Motor neuron (in vitro differentiated cells): Measurements from ENCODE around the gene SPDYC. TPM values are rescaled to one million over a fixed set of nuclear protein-coding genes. Genes with fewer than 3 reads are reported as not detected.
A peak's percentile ranks its signal among the peaks of the same experiment; 100 is the strongest.
"Not testable (repeated sequence)": the region's sequence is repeated elsewhere in the genome, so short reads cannot be mapped to it uniquely, and the experiment has no call there.

Source experiments
- ATAC-seq, 8 experiments: fragments of 200-7000 bp; cut with Tn5 transposase; replicated peaks in 6 of 8; 2 replicates each; pipeline ENCODE4 v1.8.0; 2021; ENCODE audit warnings: mild to moderate bottlenecking in 8 of 8, moderate library complexity in 8 of 8
- H3K27ac ChIP-seq, 2 donors: fragments of 250-450 bp; sonication (Bioruptor Pico); 2 replicates each; pipeline ENCODE4 v1.9.0; 2021; ENCODE audit warnings: antibody characterized with exemption in 2 of 2, mild to moderate bottlenecking in 2 of 2, moderate library complexity in 1 of 2
- H3K4me1 ChIP-seq, 2 donors: fragments of 250-450 bp; sonication (Bioruptor Pico); replicated peaks in 1 of 2; 2 replicates each; pipeline ENCODE4 v1.6.1; 2021; ENCODE audit warnings: antibody characterized with exemption in 2 of 2, mild to moderate bottlenecking in 2 of 2, moderate library complexity in 1 of 2
- H3K4me3 ChIP-seq, 5 donors: fragments of 250-450 bp; sonication (Bioruptor Pico); 2 replicates each; pipeline ENCODE4 v1.9.0; 2021; ENCODE audit warnings: antibody characterized with exemption in 5 of 5, mild to moderate bottlenecking in 5 of 5, moderate library complexity in 4 of 5
- WGBS, 10 experiments: fragments of 450-650 bp; shearing (Covaris generic); methylation state at CpG; one replicate each; pipeline ENCODE4 v1.0.0; 2022; 5-methylcytosine and 5-hydroxymethylcytosine counted together
- in situ Hi-C, 9 experiments: fragments of 400-800 bp; cut with MboI; loops; one replicate each; pipeline ENCODE4 v1.15.0; 2021; ENCODE audit warnings: low sequenced_read_pairs in 9 of 9, low pct_unique_long_range_greater_than_20kb in 2 of 9; ENCODE audit not compliant: unreplicated experiment in 9 of 9
- total RNA-seq, 8 experiments: library from RNA; unstranded; fragments of 300-600 nt; gene quantifications; 2 replicates each; pipeline versions ENCODE4 v1.2.3 to v1.2.4, GENCODE V29; 2022

SPDYC gene
- total RNA-seq, 8 experiments from 2014 or later: 0.28 TPM; not detected in 7

DNA sequence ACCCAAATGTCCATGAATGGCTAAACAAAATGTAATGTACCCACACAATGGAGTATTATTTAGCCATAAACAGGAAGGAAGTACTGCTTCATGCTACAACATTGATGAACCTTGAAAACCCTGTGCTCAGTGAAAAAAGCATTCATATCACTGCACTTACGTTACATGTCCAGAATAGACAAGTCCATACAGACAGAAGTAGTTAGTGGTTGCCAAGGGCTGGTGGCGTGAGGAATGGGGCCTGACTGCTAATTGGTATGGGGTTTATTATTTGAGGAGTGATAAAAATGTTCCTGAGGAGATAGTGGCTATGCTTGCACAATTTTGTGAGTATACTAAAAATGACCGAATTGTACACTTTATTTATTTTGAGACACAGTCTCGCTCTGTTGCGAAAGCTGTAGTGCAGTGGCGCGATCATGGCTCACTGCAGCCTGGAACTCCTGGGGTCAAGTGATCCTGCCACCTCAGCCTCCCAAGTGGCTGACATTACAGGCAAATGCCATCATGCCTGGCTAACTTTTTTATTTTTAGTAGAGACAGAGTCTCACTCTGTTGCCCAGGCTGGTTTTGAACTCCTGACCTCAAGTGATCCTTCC, 28.0 kb upstream of the SPDYC start:
- no peak for ATAC-seq
- WGBS, 10 experiments: 64 to 100% (median 76%) methylated on average over 1 to 7 of the region's 7 CpGs; no CpG with 5 or more reads in 2 of the 10 experiments
- Histone ChIP-seq H3K4me1 (no peaks in the 10 kb centered on the region), H3K27ac (no peak overlapping the region), H3K4me3 (no peak overlapping the region)
- in situ Hi-C loops: no loop called here

DNA sequence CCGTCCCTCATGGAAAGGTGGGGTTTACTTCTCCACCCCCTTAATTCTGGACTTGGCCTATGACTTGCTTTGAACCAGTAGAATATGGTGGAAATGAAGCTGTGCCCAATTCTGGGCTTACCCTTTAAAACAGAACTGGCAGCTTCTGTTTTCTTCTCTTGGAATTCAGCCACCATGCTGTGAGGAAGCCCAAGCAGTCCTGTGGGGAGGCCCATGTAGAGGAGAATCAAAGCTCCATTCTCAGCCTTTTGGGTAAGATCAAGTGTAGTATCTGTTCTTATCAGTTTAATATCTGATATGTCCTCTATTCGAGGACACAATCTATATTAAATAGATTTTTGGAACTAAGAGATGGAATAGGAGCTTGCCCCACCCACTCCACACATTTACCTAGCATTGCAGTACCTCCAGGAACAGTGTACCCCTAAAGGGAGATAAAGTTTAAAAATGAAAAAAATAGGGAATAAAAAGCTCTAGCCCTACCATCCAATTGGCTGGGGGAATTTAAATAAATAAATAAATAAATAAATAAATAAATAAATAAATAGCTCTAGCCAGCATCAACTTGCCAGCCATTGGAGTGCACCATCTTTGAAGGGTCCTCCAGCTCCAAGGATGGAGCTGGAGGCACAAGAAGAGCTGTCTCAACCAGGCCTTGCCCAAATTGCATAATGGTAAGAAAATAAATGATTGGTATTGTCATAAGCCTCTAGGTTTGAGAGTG, 22.5 kb upstream of the SPDYC start:
- Histone ChIP-seq H3K4me1 (peaks cover 10 to 16% of the 10 kb centered on the region in 2 donors), H3K4me3 (no peak overlapping the region), H3K27ac (no peak overlapping the region)
- ATAC-seq: no peak
- WGBS, 10 experiments: 14 to 100% (median 50%) methylated on average over 1 to 2 of the region's 2 CpGs; no CpG with 5 or more reads in 2 of the 10 experiments
- in situ Hi-C loops: no loop called here

DNA sequence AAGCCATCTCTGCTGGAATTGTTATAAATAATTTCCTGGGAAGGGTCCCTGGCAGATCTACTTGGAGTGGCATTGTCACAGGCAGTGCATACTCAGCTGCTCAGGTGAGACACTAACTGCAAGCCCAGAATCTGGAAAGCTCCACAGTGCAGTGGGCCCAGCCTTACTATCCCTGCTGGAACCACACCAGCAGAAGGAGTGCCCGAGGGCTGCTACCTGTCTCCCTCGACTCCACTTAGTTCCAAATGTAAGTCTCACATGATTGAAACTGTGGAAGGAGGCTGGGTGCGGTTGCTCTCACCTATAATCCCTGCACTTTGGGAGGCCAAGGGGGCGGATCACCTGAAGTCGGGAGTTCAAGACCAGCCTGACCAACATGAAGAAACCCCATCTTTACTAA, 21.4 kb upstream of the SPDYC start:
- in situ Hi-C loops: no loop called here
- no peak overlapping the region for H3K27ac ChIP-seq
- H3K4me1 ChIP-seq: peaks cover 10 to 16% of the 10 kb centered on the region in 2 donors
- WGBS, 10 experiments: 90 to 100% (median 98%) methylated on average over 1 to 4 of the region's 5 CpGs; no CpG with 5 or more reads in 6 of the 10 experiments
- H3K4me3 ChIP-seq: no peak overlapping the region
- ATAC-seq: no peak

DNA sequence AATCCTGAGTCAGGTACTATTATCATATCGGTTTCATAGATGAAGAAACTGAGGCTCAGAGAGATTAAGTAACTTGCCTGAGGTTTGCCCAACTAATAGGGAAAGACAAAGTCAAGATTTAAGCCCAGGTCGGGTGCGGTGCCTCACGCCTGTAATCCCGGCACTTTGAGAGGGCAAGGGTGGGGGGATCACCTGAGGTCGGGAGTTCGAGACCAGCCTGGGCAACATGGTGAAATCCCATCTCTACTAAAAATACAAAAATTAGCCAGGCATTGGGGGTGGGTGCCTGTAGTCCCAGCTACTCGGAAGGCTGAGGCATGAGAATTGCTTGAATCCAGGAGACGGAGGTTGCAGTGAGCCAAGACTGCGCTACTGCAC, 19.9 kb upstream of the SPDYC start:
- in situ Hi-C loops, ATAC-seq, H3K4me3 ChIP-seq: not testable (repeated sequence)
- peak overlapping the region in 1 of 2 donors; percentile 40 for H3K27ac ChIP-seq
- 50 to 100% (median 86%) methylated on average over 1 to 7 of the region's 10 CpGs for WGBS, 10 experiments
- peaks cover 10 to 16% of the 10 kb centered on the region in 2 donors for H3K4me1 ChIP-seq

DNA sequence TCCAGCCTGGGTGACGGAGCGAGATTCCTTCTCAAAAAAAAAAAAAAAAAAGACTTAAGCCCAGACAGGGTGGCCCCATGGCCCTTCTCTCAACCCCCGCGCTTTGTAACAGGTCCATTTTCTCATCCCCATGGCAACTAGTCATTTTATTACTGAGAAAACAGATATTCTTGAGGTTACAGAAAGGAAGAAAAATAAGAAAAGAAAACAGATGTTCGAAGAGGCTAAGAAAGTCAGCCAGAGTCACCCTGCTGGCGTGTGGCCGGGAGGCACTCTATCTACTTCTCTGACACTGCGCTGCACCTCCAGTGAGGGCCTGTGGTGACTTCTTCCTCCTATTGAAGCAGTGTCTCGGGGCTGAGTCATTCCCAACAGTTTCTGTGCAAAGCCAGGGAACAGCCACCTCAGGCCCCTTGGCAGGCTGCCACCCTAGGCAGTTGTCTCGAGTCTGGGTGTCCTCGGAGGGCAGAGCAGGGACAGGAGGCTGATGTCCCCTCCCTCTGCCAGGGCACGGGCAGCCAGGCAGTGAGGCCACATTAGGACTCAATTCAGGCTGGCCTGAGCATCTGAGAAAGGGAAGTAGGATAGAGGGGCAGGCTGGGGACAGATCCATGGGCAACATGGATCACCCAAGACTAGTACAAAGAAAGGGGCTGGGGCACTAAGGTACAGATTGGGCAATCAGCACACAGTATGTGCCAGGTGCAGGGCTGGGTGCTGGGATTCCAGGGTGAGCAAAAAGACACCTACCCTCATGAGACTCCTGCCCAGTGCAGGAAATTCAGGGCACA, 19.3 kb upstream of the SPDYC start:
- in situ Hi-C loops: no loop called here
- peak; percentile 74 to 99 (median 98) for ATAC-seq
- Histone ChIP-seq H3K4me1 (peaks cover 10 to 16% of the 10 kb centered on the region in 2 donors), H3K27ac (peak overlapping the region; percentile 40 to 68), H3K4me3 (no peak overlapping the region)
- WGBS, 10 experiments: 0 to 48% (median 18%) methylated on average over 1 to 8 of the region's 12 CpGs; no CpG with 5 or more reads in 2 of the 10 experiments

DNA sequence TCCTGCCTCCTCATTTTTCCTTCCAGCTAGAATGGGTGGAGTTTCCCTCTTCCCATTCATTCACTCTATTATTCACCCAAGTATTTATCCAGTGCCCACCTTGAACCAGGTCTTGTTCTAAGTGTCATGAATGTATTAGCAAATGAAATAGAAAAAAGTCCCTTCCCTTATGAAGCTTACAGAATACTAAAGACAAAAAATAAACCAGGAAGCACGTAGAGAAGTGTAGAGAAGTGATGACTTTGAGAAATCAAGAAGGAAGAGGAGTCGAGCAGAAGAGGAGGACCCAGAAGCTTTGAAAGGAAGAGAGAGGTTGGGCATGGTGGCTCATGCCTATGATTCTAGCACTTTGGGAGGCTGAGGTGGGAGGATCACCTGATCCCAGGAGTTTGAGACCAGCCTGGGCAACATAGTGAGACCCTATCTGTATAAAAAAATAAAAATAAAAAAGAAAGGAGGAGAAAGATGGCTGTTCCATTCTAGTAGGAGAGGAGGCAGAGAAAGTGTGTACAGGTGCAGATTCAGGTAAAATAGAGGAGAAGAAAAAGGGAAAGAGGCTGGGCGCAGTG, 18.6 kb upstream of the SPDYC start:
- 43 to 100% (median 79%) methylated on average over 2 to 3 of the region's 3 CpGs; no CpG with 5 or more reads in 1 of the 10 experiments for WGBS, 10 experiments

DNA sequence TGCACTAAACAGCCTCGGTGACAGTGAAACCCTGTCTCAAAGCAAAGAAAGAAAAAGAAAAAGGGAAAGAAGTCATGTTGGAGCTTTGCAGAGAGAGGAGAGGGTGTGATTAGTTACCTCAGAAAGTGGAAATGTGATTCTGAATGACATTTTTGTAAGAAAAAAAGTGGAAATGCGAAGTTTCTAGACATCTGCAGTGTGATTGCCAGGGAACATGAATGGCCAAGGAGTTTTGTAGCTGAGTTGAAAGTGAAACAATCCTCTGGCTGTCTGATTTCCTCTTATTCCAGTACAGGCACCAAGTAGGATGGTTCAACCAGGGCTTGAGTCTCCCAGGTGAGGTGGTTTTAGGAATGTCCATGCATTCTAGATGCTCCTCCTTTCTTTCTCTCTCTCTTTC, 17.9 kb upstream of the SPDYC start:
- Histone ChIP-seq H3K4me3 (no peak overlapping the region), H3K27ac (no peak overlapping the region), H3K4me1 (peaks cover 10 to 16% of the 10 kb centered on the region in 2 donors)
- ATAC-seq: no peak
- 0 to 100% (median 72%) methylated on average over 1 to 2 of the region's 2 CpGs; no CpG with 5 or more reads in 3 of the 10 experiments for WGBS, 10 experiments
- in situ Hi-C loops: no loop called here

More for the DNA sequence above, 18.6 kb upstream of the SPDYC start:
- Histone ChIP-seq H3K4me3 (no peak overlapping the region), H3K27ac (no peak overlapping the region), H3K4me1 (peaks cover 10 to 16% of the 10 kb centered on the region in 2 donors)
- ATAC-seq: no peak
- in situ Hi-C loops: no loop called here

DNA sequence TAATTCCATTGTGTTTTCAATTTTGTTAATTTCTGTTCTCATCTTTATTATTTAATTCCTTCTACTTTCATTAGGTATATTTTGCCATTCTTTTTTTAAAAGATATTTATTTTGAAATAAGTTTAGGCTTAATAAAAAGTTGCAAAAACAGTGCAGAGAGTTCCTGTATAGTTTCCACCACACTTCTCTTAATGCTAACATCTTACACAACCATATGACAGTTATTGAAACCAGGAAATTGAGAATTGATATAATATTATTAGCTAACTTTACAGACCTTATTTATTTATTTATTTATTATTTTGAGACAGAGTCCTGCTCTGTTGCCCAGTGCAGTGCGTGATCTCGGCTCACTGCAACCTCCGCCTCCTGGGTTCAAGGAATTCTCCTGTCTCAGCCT, 13.8 kb upstream of the SPDYC start:
- Histone ChIP-seq H3K4me1 (peaks cover 0 to 2% of the 10 kb centered on the region in 2 donors), H3K27ac (no peak overlapping the region), H3K4me3 (no peak overlapping the region)
- no peak for ATAC-seq
- in situ Hi-C loops: no loop called here
- WGBS, 10 experiments: 90% methylated on average over 3 of the region's 3 CpGs; no CpG with 5 or more reads in 9 of the 10 experiments

DNA sequence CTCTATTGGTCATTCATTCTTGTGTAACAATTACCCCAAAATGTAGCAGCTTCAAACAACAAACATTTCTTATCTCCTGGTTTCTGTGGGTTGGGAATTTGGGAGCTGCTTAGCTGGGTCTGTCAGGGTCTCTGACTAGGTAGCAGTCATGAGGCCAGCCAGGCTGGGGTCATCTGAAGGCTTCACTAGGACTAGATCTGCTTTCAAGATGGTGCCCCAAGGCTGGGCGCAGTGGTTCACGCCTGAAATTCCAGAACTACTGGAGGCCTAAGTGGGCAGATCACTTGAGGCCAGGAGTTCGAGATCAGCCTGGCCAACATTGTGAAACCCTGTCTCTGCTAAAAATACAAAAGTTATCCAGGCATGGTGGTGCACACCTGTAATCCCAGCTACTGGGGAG, 13.1 kb upstream of the SPDYC start:
- WGBS, 10 experiments: 67 to 100% (median 83%) methylated on average over 1 to 2 of the region's 3 CpGs; no CpG with 5 or more reads in 4 of the 10 experiments
- ATAC-seq: no peak
- Histone ChIP-seq H3K4me3 (no peak overlapping the region), H3K27ac (no peak overlapping the region), H3K4me1 (no peaks in the 10 kb centered on the region)
- in situ Hi-C loops: no loop called here

DNA sequence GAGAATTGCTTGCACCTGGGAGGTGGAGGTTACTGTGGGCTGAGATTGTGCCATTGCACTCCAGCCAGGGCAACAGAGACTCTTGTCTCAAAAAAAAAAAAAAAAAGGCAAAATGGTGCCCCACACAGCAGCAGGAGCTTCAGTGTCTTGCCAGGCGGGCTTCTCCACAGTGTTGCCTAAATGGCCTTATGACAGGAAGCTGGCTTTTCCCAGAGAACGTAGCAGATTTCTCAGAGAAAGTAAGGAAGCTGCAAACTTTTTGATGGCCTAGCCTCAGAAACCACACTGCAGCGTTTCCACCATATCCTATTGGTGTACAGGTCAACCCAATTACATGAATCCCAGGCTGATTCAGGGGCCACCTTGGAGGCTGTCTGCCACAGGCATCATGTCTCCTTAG, 12.7 kb upstream of the SPDYC start:
- 50 to 100% (median 80%) methylated on average over 1 to 3 of the region's 3 CpGs; no CpG with 5 or more reads in 5 of the 10 experiments for WGBS, 10 experiments
- H3K27ac ChIP-seq: no peak overlapping the region
- no peak overlapping the region for H3K4me3 ChIP-seq
- H3K4me1 ChIP-seq: no peaks in the 10 kb centered on the region
- no peak for ATAC-seq
- in situ Hi-C loops: no loop called here

DNA sequence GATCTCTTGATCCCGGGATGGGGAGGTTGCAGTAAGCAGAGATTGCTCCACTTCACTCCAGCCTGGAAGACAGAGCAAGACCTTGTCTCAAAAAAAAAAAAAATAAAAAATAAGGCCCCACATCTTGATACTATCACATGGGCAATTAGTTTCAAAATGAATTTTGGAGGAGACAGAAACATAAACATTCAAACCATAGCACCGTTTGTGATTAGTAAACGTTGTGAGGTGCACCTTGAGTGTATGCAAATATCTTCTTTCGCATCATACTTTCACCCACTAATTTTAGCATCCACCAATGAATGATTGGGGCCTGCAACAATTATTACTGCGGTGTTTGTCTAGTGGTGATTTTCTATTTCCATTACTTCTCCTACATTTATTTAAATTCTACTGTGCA, 11.0 kb upstream of the SPDYC start:
- no peak overlapping the region for H3K4me3 ChIP-seq
- H3K4me1 ChIP-seq: no peaks in the 10 kb centered on the region
- in situ Hi-C loops: no loop called here
- H3K27ac ChIP-seq: no peak overlapping the region
- 56 to 94% (median 78%) methylated on average over 1 to 5 of the region's 5 CpGs; no CpG with 5 or more reads in 1 of the 10 experiments for WGBS, 10 experiments
- ATAC-seq: no peak

DNA sequence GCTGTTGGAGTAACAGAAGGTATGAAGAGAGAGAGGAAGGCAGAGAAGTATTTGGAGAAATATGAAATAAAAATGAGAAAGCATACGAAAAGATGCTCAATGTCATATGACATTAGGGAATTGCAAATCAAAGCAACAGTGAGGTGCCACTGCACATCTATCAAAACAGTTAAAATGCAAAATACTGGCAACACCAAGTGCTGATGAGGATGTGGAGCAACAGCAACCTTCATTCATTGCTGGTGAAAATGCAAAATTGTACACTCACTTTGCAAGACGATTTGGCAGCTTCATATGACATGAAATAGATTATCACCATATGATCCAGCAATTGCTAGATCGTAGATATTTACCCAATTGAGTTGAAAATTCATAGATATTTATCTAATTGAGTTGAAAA, 9.4 kb upstream of the SPDYC start:
- Histone ChIP-seq H3K4me3 (no peak overlapping the region), H3K4me1 (no peaks in the 10 kb centered on the region), H3K27ac (no peak overlapping the region)
- in situ Hi-C loops: no loop called here
- ATAC-seq: no peak
- WGBS, 10 experiments: 12 to 85% (median 54%) methylated on average over 1 to 3 of the region's 3 CpGs

DNA sequence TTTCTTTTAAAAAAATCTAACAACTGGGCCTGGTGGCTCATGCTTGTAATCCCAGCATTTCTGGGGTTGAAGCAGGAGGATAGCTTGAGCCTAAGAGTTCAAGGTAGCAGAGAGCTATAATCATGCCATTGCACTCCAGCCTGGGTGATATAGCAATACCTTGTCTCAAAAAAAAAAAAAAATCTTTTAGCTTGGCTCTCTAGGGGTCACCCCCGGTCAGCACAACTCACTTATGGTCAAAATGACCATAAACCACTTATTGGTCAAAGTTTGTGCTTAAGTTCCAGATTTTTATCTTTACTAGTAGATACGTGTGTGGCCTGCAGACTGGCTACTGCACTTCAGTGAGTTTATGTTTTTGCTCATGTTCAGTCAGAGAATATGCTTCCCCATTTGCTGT, 6.3 kb upstream of the SPDYC start:
- H3K4me1 ChIP-seq: no peaks in the 10 kb centered on the region
- H3K27ac ChIP-seq: no peak overlapping the region
- H3K4me3 ChIP-seq: no peak overlapping the region
- ATAC-seq: no peak
- WGBS, 10 experiments: 0 to 100% (median 71%) methylated on average over 1 to 2 of the region's 2 CpGs; no CpG with 5 or more reads in 3 of the 10 experiments
- in situ Hi-C loops: no loop called here
